ENCODE results near the gene SMCO1.

- no peak for TF ChIP-seq EP300 (IDR thresholded peaks at IDR 0.05; ENCODE audit: borderline replicate concordance in 1 of 2, low read depth in 1 of 2, low read length in 1 of 2)
- no peak for TF ChIP-seq GATA2 (CRISPR knock-in tag; IDR thresholded peaks at IDR 0.05)
Measured at GRCh38 chr3:196559826-196560225, 44.7 kb upstream of the SMCO1 start.

Data from SK-N-SH (cell line).